H9 (cell line): ENCODE results near the gene RAB22A. TPM values are rescaled to one million over a fixed set of nuclear protein-coding genes. Genes with fewer than 3 reads are reported as not detected.

Source experiments
- DNase-seq: peaks from one replicate; pipeline ENCODE4 v3.0.0-alpha.2; 2017
- H2AFZ ChIP-seq: one replicate; pipeline ENCODE4 v1.6.1; 2013; ENCODE audit warnings: mild to moderate bottlenecking, low read length, control low read depth, moderate library complexity
- H2AK5ac ChIP-seq: 2 replicates; pipeline ENCODE4 v1.6.1; 2013; ENCODE audit warnings: low read length, control low read depth, mixed read lengths; ENCODE audit not compliant: insufficient read length
- H2BK120ac ChIP-seq: one replicate; pipeline ENCODE4 v1.6.1; 2013; ENCODE audit warnings: low read depth, mild to moderate bottlenecking, low read length, control low read depth, inconsistent platforms; ENCODE audit not compliant: poor library complexity, severe bottlenecking
- H2BK12ac ChIP-seq: 2 replicates; pipeline ENCODE4 v1.6.1; 2013; ENCODE audit warnings: low read length, control low read depth, mixed read lengths, low read depth; ENCODE audit not compliant: insufficient read length
- H2BK15ac ChIP-seq: 2 replicates; pipeline ENCODE4 v1.6.1; 2013; ENCODE audit warnings: low read depth, low read length, control low read depth
- H2BK20ac ChIP-seq: one replicate; pipeline ENCODE4 v1.6.1; 2013; ENCODE audit warnings: low read depth, mild to moderate bottlenecking, low read length, control low read depth, inconsistent platforms; ENCODE audit not compliant: poor library complexity, severe bottlenecking
- H2BK5ac ChIP-seq: 2 replicates; pipeline ENCODE4 v1.6.1; 2013; ENCODE audit warnings: low read length, control low read depth, mixed read lengths; ENCODE audit not compliant: insufficient read length
- H3K14ac ChIP-seq: 2 replicates; pipeline ENCODE4 v1.6.1; 2013; ENCODE audit warnings: low read length, control low read depth; ENCODE audit not compliant: insufficient read depth
- H3K18ac ChIP-seq: 2 replicates; pipeline ENCODE4 v1.6.1; 2013; ENCODE audit warnings: low read depth, mild to moderate bottlenecking, mixed read lengths, low read length, control low read depth; ENCODE audit not compliant: insufficient read length
- H3K23ac ChIP-seq: 2 replicates; pipeline ENCODE4 v1.6.1; 2013; ENCODE audit warnings: low read length, control low read depth, mixed read lengths, low read depth; ENCODE audit not compliant: insufficient read length
- H3K23me2 ChIP-seq: 2 replicates; pipeline ENCODE4 v1.6.1; 2013; ENCODE audit warnings: low read depth, mild to moderate bottlenecking, mixed read lengths, low read length, control low read depth; ENCODE audit not compliant: insufficient read length, poor library complexity, severe bottlenecking
- H3K27ac ChIP-seq: 2 replicates; pipeline ENCODE4 v1.5.1; 2013; ENCODE audit warnings: low read length, control low read depth, mixed read lengths, low read depth; ENCODE audit not compliant: insufficient read length
- H3K27me3 ChIP-seq: 2 replicates; pipeline ENCODE4 v1.6.1; 2013; ENCODE audit warnings: low read length, control low read depth, inconsistent platforms; ENCODE audit not compliant: insufficient read depth
- H3K4ac ChIP-seq: 2 replicates; pipeline ENCODE4 v1.6.1; 2013; ENCODE audit warnings: low read depth, mild to moderate bottlenecking, control low read depth, inconsistent platforms, low read length, moderate library complexity
- H3K4me1 ChIP-seq: 2 replicates; pipeline ENCODE4 v1.6.1; 2013; ENCODE audit warnings: low read length, control low read depth, inconsistent platforms; ENCODE audit not compliant: insufficient read depth
- H3K4me2 ChIP-seq: 2 replicates; pipeline ENCODE4 v1.6.1; 2013; ENCODE audit warnings: low read length, control low read depth, mixed read lengths; ENCODE audit not compliant: insufficient read length, insufficient read depth
- H3K56ac ChIP-seq: 2 replicates; pipeline ENCODE4 v1.6.1; 2013; ENCODE audit warnings: low read depth, mild to moderate bottlenecking, mixed read lengths, low read length, control low read depth; ENCODE audit not compliant: insufficient read length
- H3K79me1 ChIP-seq: 2 replicates; pipeline ENCODE4 v1.6.1; 2013; ENCODE audit warnings: low read depth, mild to moderate bottlenecking, moderate library complexity, low read length, control low read depth, inconsistent platforms; ENCODE audit not compliant: insufficient read depth, poor library complexity, severe bottlenecking
- H3K79me2 ChIP-seq: 2 replicates; pipeline ENCODE4 v1.6.1; 2013; ENCODE audit warnings: low read length, control low read depth, inconsistent platforms; ENCODE audit not compliant: insufficient read depth
- H3K9ac ChIP-seq: 2 replicates; pipeline ENCODE4 v1.6.1; 2013; ENCODE audit warnings: low read length, control low read depth, mixed read lengths; ENCODE audit not compliant: insufficient read length; ENCODE audit errors: extremely low read depth
- H3K9me3 ChIP-seq: one replicate; pipeline ENCODE4 v1.6.1; 2013; ENCODE audit warnings: low read depth, low read length, inconsistent platforms; ENCODE audit not compliant: control insufficient read depth
- H3T11ph ChIP-seq: one replicate; pipeline ENCODE4 v1.6.1; 2013; ENCODE audit warnings: mild to moderate bottlenecking, low read length, control low read depth, inconsistent platforms
- H4K20me1 ChIP-seq: one replicate; pipeline ENCODE4 v1.6.1; 2013; ENCODE audit not compliant: control insufficient read depth, insufficient read length, insufficient read depth
- H4K5ac ChIP-seq: 2 replicates; pipeline ENCODE4 v1.6.1; 2013; ENCODE audit warnings: low read depth, mild to moderate bottlenecking, mixed read lengths, low read length, control low read depth; ENCODE audit not compliant: insufficient read length
- H4K8ac ChIP-seq: replicated peaks from 2 replicates; pipeline ENCODE4 v1.6.1; 2013; ENCODE audit warnings: low read length, control low read depth, mixed read lengths, low read depth; ENCODE audit not compliant: insufficient read length
- H4K91ac ChIP-seq: 2 replicates; pipeline ENCODE4 v1.6.1; 2013; ENCODE audit warnings: low read depth, mild to moderate bottlenecking, moderate library complexity, mixed read lengths, low read length, control low read depth; ENCODE audit not compliant: insufficient read length
- H3K27ac Mint-ChIP-seq, 3 experiments: 2 replicates in 2 of 3; 3 replicates in 1 of 3; pipeline ENCODE4 v1.8.0; 2020 to 2021; ENCODE audit warnings: mixed read lengths in 3 of 3, mild to moderate bottlenecking in 1 of 3, moderate library complexity in 1 of 3
- H3K27me3 Mint-ChIP-seq: 2 replicates; pipeline ENCODE4 v1.8.0; 2021; ENCODE audit warnings: low read depth, mild to moderate bottlenecking, moderate library complexity, mixed read lengths
- H3K36me3 Mint-ChIP-seq, 3 experiments: 2 replicates in 2 of 3; 3 replicates in 1 of 3; pipeline ENCODE4 v1.8.0; 2020 to 2021; ENCODE audit warnings: low read depth in 3 of 3, mixed read lengths in 3 of 3; ENCODE audit not compliant: insufficient read depth in 1 of 3
- H3K4me1 Mint-ChIP-seq, 2 experiments: 2 replicates each; pipeline ENCODE4 v1.8.0; 2020; ENCODE audit warnings: mixed read lengths in 2 of 2
- H3K4me3 Mint-ChIP-seq, 2 experiments: 2 replicates in 1 of 2; 3 replicates in 1 of 2; pipeline ENCODE4 v1.8.0; 2020 to 2021; ENCODE audit warnings: mild to moderate bottlenecking in 2 of 2, mixed read lengths in 2 of 2, moderate library complexity in 1 of 2
- H3K9me3 Mint-ChIP-seq, 2 experiments: 2 replicates in 1 of 2; 3 replicates in 1 of 2; pipeline ENCODE4 v1.8.0; 2020; ENCODE audit warnings: mild to moderate bottlenecking in 2 of 2, mixed read lengths in 2 of 2, moderate library complexity in 1 of 2
- WGBS: extraction: QIAGEN DNeasy Blood & Tissue Kit; methylation state at CpG from one replicate; pipeline ENCODE4 v1.1.7; 2013; ENCODE audit warnings: missing lambda C conversion rate, low lambda C conversion rate, mixed read lengths; ENCODE audit not compliant: insufficient read length; ENCODE audit errors: extremely low coverage; 5-methylcytosine and 5-hydroxymethylcytosine counted together
- total RNA-seq: library from RNA; stranded (reverse); gene quantifications from 2 replicates; pipeline ENCODE4 v1.2.1, GENCODE V29; 2021
- TF ChIP-seq, protein P1 (sequence below): fragments of 200-600 bp; sonication (generic); conservative IDR thresholded peaks from 3 replicates; pipeline ENCODE4 v1.8.0; 2021; ENCODE audit warnings: antibody characterized with exemption, mild to moderate bottlenecking

The RAB22A gene
- total RNA-seq, 1 experiment from 2014 or later: 6.3 TPM

DNA sequence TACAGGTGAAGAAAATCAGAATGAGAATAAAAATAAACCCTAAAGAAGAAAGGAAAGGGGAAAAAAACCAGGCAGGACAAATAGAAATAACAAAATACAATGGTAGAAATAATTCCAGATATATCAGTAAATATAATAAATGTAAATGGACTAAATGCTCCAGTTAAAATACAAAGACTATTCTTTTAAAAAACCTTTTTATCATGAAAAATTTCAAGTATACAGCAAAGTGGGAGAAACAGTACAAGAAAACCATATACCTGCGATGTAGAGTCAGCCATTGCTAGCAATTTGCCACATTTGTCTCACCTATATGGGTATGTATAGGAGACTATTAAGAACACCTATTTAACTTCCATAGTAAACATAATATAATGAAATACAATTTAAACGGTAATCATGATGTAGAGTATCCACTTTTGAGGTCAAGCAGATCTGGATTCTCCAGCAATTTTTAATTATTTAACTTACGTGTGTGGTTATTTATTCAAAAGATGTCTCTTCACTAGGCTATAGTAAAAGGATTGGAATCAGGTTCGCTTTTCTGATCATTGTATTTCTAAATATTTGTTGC, 78.6 kb downstream of the RAB22A start:
- H4K5ac ChIP-seq: no peak overlapping the region
- peaks cover 24% of the 10 kb centered on the region; the same call in 1 of the 2 replicates for H3K79me2 ChIP-seq
- no peak overlapping the region for H2AK5ac ChIP-seq
- no peak overlapping the region for H2BK12ac ChIP-seq
- H3K4me2 ChIP-seq: no peak overlapping the region
- no peak overlapping the region for H3K27ac ChIP-seq
- no peak overlapping the region for H2BK120ac ChIP-seq
- H3K9ac ChIP-seq: no peak overlapping the region
- no peaks in the 10 kb centered on the region for H3K27me3 ChIP-seq
- no peak overlapping the region for H2BK20ac ChIP-seq
- no peak overlapping the region for H3K4me3 Mint-ChIP-seq
- no peak for DNase-seq
- TF ChIP-seq, protein P1, sequence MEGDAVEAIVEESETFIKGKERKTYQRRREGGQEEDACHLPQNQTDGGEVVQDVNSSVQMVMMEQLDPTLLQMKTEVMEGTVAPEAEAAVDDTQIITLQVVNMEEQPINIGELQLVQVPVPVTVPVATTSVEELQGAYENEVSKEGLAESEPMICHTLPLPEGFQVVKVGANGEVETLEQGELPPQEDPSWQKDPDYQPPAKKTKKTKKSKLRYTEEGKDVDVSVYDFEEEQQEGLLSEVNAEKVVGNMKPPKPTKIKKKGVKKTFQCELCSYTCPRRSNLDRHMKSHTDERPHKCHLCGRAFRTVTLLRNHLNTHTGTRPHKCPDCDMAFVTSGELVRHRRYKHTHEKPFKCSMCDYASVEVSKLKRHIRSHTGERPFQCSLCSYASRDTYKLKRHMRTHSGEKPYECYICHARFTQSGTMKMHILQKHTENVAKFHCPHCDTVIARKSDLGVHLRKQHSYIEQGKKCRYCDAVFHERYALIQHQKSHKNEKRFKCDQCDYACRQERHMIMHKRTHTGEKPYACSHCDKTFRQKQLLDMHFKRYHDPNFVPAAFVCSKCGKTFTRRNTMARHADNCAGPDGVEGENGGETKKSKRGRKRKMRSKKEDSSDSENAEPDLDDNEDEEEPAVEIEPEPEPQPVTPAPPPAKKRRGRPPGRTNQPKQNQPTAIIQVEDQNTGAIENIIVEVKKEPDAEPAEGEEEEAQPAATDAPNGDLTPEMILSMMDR: no peak
- peaks cover 21 to 23% of the 10 kb centered on the region in 2 experiments for H3K4me1 Mint-ChIP-seq
- H3K9me3 ChIP-seq: no peaks in the 10 kb centered on the region
- no peak overlapping the region for H3K4ac ChIP-seq
- peaks cover 2% of the 10 kb centered on the region for H4K20me1 ChIP-seq
- no peak overlapping the region for H3T11ph ChIP-seq
- H4K91ac ChIP-seq: no peak overlapping the region
- H3K18ac ChIP-seq: no peak overlapping the region
- no peak overlapping the region for H2BK15ac ChIP-seq
- peaks cover 12 to 23% (median 21%) of the 10 kb centered on the region in 3 experiments for H3K36me3 Mint-ChIP-seq
- H3K23me2 ChIP-seq: peaks cover 8% of the 10 kb centered on the region
- no CpG with 5 or more reads among the region's 4 CpGs for WGBS
- H3K9me3 Mint-ChIP-seq: 0 out of 5 replicates have a peak, but pooled peaks cover 0 to under 1% of the 10 kb centered on the region in 2 experiments
- peaks cover 3% of the 10 kb centered on the region; the same call in 1 of the 2 replicates for H3K27me3 Mint-ChIP-seq
- no peak overlapping the region for H3K27ac Mint-ChIP-seq
- H2AFZ ChIP-seq: no peak overlapping the region
- H3K79me1 ChIP-seq: peaks cover 4% of the 10 kb centered on the region
- H4K8ac ChIP-seq: no peak overlapping the region
- no peak overlapping the region for H3K23ac ChIP-seq
- H3K4me1 ChIP-seq: peaks cover 2% of the 10 kb centered on the region; the same call in 1 of the 2 replicates
- no peak overlapping the region for H2BK5ac ChIP-seq
- H3K14ac ChIP-seq: no peak overlapping the region
- H3K56ac ChIP-seq: no peak overlapping the region
